ENCODE measurements around the gene MAT2A.
"Not testable (repeated sequence)": the region's sequence is repeated elsewhere in the genome, so short reads cannot be mapped to it uniquely, and the experiment has no call there.

The MAT2A gene

DNA sequence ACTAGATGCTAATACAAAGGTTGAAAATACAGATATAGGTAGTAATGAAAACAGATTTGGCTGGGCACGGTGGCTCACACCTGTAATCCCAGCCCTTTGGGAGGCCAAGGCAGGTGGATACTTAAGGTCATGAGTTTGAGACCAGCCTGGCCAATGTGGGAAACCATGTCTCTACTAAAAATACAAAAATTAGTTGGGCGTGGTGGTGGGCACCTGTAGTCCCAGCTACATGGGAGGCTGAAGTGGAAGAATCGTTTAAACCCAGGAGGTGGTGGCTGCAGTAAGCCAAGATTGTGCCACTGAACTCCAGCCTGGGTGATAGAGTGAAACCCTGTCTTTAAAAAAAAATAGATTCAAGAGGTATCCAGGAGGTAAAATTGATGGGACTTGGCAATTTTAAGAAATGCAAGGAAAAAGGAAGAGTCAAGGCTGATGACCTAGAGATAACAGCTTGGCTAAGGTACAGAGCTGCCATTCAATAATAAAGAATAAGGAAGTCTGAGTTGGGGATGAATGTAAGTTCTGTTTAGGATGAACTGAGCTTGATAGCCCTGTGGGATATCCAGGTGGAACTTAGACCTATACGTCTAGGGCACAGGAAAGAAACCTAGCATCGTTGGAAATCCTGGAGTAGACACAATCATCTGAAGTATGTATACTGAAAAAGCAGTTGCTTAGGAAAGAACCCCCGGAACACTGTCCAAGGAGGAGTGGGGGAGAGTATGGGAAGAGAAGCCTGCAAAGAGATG lies 9.1 kb downstream of the MAT2A start:
- no peak for DNase-seq (ENCODE audit: low read depth)

- no peak for DNase-seq (ENCODE audit: low read depth)
These were observed 9.6 kb downstream of the MAT2A start for GRCh38 chr2:85548608-85548900.

- no peak for DNase-seq (ENCODE audit: low read depth)
These were observed 10.1 kb downstream of the MAT2A start for GRCh38 chr2:85549095-85549494.

GRCh38 chr2:85549826-85550225 lies 10.9 kb downstream of the MAT2A start:
- DNase-seq (ENCODE audit: low read depth) = no peak

DNA sequence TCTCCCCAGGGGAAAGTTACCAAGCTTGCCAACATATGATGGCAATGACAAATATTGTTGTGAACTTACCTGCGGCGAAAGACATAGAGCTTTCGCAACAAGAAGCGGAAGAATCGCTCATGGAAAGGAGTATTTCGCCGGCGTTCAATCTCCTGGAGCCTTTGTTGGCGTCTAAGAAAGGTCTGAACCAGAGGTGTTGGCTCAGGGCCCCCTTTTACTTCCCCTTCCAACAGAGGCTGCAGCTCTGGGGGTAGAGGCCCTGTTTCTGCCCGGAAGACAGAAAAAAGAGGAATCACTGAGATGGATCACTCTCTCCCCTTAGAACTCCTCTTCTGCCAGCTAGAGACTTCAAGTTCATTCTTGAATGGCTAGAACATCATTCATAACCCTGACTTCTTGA lies 11.5 kb downstream of the MAT2A start:
- DNase-seq (ENCODE audit: low read depth) = no peak

GRCh38 chr2:85551698-85552678 lies 13.0 kb downstream of the MAT2A start:
- peak; percentile 68 for DNase-seq (ENCODE audit: low read depth)

GRCh38 chr2:85553184-85553583 lies 14.2 kb downstream of the MAT2A start:
- no peak for DNase-seq (ENCODE audit: low read depth)

DNA sequence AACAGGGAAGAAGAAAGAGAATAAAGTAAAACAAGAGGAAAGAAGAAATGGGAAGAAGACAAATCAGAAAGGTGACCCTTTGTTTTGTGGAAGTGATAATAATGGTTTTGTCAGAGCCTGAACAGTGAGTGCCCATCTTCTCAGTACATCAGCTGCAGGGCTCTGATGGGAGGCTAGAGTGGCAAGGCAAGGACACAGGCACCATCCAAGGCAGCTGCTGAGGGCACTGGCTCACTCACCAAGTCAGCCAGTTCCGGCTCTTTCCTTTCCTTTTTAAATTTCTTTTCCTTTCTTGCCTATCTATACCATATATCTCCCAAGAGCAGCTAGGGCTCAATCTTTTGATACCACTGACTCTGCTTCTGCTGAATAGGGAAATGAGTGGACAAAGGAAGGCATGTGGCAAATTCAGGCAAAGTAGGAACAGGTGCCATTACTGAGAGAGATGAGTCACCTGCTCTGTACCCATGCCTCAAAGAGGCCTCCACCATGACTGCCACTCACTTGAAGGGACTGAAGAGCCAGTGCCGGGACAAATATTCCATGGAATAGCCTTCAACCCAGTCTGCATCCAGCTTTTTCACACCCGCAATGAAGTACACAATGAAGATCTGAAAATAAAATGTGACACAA lies 16.1 kb downstream of the MAT2A start:
- no peak for DNase-seq (ENCODE audit: low read depth)

DNA sequence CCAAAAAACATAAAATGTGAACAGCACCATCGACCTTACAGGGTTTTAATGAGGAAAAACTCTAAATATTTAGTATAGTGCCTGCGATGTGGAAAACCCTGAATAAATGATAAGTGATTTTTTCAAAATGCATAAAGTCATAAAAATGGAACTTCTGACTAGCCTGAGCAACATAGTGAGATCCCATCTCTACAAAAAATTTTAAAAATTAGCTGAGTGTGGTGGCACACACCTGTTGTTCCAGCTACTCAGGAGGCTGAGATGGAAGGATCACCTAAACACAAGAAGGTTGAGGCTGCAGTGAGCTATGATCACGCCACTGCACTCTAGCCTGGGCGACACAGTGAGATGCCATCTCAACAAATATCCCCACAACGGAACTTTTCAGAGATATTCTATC lies 18.2 kb downstream of the MAT2A start:
- DNase-seq (ENCODE audit: low read depth) = no peak

- no peak for DNase-seq (ENCODE audit: low read depth)
These were observed 19.2 kb downstream of the MAT2A start for GRCh38 chr2:85558160-85558559.

GRCh38 chr2:85560403-85560726 lies 21.4 kb downstream of the MAT2A start:
- DNase-seq (ENCODE audit: low read depth) = not testable (repeated sequence)

DNA sequence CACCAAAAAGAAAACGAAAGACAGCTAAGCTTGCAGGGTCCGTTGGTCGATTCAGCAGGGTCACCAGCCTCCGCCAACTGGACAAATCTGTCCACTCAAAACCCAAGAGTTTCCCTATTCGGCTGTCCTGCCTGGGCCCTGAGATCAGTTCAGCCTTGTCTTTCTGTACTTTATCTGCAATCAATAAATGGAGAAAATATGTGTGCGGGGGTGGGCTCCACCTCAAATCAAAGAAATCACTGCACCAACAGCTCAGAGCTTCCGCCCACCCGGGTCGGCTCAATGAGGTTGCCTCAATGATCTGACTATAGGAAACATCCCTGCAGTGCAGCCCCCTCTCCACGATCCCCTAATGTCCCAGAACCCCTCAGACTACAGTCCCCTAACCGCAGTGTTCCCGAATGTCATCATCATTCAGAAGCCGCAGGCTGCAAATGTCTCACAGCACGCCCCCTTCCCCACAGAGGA lies 21.9 kb downstream of the MAT2A start:
- DNase-seq (ENCODE audit: low read depth) = no peak

GRCh38 chr2:85561280-85562212 lies 22.6 kb downstream of the MAT2A start, which contains the start of gene GGCX:
Gene GGCX, minus strand, starts transcription at chr2:85561493. Its CDS starts 65 bp downstream, at chr2:85561428.
- peak; percentile 91 for DNase-seq (ENCODE audit: low read depth)

DNA sequence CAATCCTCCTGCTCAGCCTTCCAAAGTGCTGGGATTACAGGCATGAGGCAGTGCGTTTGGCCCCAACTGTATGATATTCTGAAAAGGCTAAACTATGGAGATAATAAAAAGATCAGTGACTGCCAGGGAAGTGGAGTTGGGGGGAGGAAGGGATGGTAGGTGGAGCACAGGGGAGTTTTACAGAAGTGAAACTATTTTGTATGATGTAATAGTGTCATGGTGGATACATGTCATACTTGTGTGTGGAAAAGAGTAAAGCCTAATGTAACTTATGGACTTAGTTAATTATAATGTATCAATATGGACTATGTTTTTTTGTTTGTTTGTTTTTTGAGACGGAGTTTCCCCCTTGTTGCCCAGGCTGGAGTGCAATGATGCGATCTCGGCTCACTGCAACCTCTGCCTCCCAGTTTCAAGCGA lies 25.2 kb downstream of the MAT2A start:
- DNase-seq (ENCODE audit: low read depth) = no peak

GRCh38 chr2:85566265-85566664 lies 27.3 kb downstream of the MAT2A start:
- no peak for DNase-seq (ENCODE audit: low read depth)

GRCh38 chr2:85575739-85576138 lies 36.8 kb downstream of the MAT2A start:
- DNase-seq (ENCODE audit: low read depth) = no peak

DNA sequence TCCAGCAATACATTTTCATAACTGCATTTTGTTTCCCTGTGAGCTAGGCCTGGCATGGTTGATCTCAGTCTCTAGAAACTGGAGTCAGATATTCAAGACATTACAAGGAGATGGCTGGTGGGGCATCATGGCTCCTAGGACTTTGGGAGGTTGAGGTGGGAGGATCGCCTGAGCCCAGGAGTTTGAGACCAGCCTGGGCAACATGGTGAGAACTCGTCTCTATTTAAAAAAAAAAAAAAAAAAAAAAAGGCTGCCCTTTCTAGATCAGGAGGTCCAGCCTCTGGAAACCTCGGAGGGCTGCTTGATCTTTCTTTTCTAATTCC lies 38.1 kb downstream of the MAT2A start:
- no peak for DNase-seq (ENCODE audit: low read depth)

- DNase-seq (ENCODE audit: low read depth) = peak; percentile 54
These were observed 38.6 kb downstream of the MAT2A start, which contains the start of gene VAMP8 for GRCh38 chr2:85577386-85578242. Gene VAMP8, plus strand, starts transcription at chr2:85577586. Its CDS starts 61 bp downstream, at chr2:85577647.

GRCh38 chr2:85578243-85579180 lies 39.5 kb downstream of the MAT2A start:
- DNase-seq (ENCODE audit: low read depth) = no peak

All from T-helper 22 cell (primary cell).